IPS-18a (cell line): Measurements from ENCODE around the gene SASH1.

ENCODE experiments used
- H3K27ac ChIP-seq: one replicate; pipeline ENCODE4 v1.5.1; 2013; ENCODE audit warnings: low read length
- H3K27me3 ChIP-seq: one replicate; pipeline ENCODE4 v1.6.1; 2013; ENCODE audit warnings: mild to moderate bottlenecking, low read length; ENCODE audit not compliant: control insufficient read depth, insufficient read depth
- H3K36me3 ChIP-seq: one replicate; pipeline ENCODE4 v1.6.1; 2013; ENCODE audit warnings: low read depth, low read length; ENCODE audit not compliant: control insufficient read depth
- H3K4me1 ChIP-seq: one replicate; pipeline ENCODE4 v1.6.1; 2013; ENCODE audit warnings: low read depth, low read length; ENCODE audit not compliant: control insufficient read depth
- H3K4me3 ChIP-seq: one replicate; pipeline ENCODE4 v1.5.1; 2013; ENCODE audit warnings: low read length
- H3K9ac ChIP-seq: one replicate; pipeline ENCODE4 v1.6.1; 2013; ENCODE audit warnings: mild to moderate bottlenecking, low read length, moderate library complexity
- H3K9me3 ChIP-seq: one replicate; pipeline ENCODE4 v1.6.1; 2013; ENCODE audit warnings: low read depth, low read length; ENCODE audit not compliant: control insufficient read depth

SASH1 gene

DNA sequence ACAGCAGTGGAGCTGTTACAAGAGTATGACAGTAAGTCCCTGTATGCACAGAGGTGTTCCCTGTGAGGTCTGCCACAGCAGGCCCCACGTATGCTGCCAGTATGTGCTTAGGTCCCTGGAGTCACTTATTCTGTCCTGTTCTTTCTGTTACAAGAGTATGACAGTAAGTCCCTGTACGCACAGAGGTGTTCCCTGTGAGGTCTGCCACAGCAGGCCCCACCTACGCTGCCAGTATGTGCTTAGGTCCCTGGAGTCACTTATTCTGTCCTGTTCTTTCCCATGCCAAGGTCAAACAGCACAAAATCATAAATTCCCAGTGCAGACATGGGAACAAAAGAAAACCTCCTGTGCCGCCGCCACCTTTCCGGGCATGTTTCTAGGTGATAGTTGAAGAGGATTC lies 192.2 kb downstream of the SASH1 start:
- no peak overlapping the region for H3K9ac ChIP-seq
- H3K4me3 ChIP-seq, result no peak overlapping the region
- H3K4me1 ChIP-seq, result peaks cover 15% of the 10 kb centered on the region
- H3K27me3 ChIP-seq, result no peaks in the 10 kb centered on the region
- peaks cover 56% of the 10 kb centered on the region for H3K36me3 ChIP-seq
- H3K27ac ChIP-seq, result no peak overlapping the region
- no peaks in the 10 kb centered on the region for H3K9me3 ChIP-seq

GRCh38 chr6:148535381-148535780 lies 192.7 kb downstream of the SASH1 start:
- no peak overlapping the region for H3K9ac ChIP-seq
- no peak overlapping the region for H3K4me3 ChIP-seq
- H3K9me3 ChIP-seq, result no peaks in the 10 kb centered on the region
- H3K36me3 ChIP-seq, result peaks cover 58% of the 10 kb centered on the region
- H3K4me1 ChIP-seq, result peaks cover 11% of the 10 kb centered on the region
- no peaks in the 10 kb centered on the region for H3K27me3 ChIP-seq
- no peak overlapping the region for H3K27ac ChIP-seq

- no peaks in the 10 kb centered on the region for H3K9me3 ChIP-seq
- H3K4me1 ChIP-seq, result peaks cover 5% of the 10 kb centered on the region
- peaks cover 64% of the 10 kb centered on the region for H3K36me3 ChIP-seq
- H3K9ac ChIP-seq, result no peak overlapping the region
- no peak overlapping the region for H3K27ac ChIP-seq
- no peaks in the 10 kb centered on the region for H3K27me3 ChIP-seq
- no peak overlapping the region for H3K4me3 ChIP-seq
Observed at GRCh38 chr6:148535976-148536375, 193.3 kb downstream of the SASH1 start.

- Histone ChIP-seq H3K27ac (no peak overlapping the region), H3K27me3 (no peaks in the 10 kb centered on the region), H3K4me3 (no peak overlapping the region), H3K36me3 (peaks cover 70% of the 10 kb centered on the region), H3K4me1 (no peaks in the 10 kb centered on the region), H3K9ac (no peak overlapping the region), H3K9me3 (no peaks in the 10 kb centered on the region)
Observed at GRCh38 chr6:148538261-148539190, 195.9 kb downstream of the SASH1 start.

DNA sequence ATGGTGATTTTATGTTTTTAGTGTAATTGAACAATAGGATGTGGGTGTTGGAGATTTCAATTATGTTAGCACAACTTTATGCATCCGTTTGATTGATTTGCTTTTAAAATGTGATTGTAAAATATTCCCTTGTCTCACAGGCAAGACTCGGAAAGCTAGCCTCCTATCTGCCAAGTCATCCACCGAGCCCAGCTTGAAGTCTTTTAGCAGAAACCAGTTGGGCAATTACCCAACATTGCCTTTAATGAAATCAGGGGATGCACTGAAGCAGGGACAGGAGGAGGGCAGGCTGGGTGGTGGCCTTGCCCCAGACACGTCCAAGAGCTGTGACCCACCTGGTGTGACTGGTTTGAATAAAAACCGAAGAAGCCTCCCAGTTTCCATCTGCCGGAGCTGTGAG lies 200.9 kb downstream of the SASH1 start:
- Histone ChIP-seq H3K4me1 (no peaks in the 10 kb centered on the region), H3K9me3 (no peaks in the 10 kb centered on the region), H3K9ac (no peak overlapping the region), H3K4me3 (no peak overlapping the region), H3K27me3 (no peaks in the 10 kb centered on the region), H3K36me3 (peaks cover 73% of the 10 kb centered on the region), H3K27ac (no peak overlapping the region)

DNA sequence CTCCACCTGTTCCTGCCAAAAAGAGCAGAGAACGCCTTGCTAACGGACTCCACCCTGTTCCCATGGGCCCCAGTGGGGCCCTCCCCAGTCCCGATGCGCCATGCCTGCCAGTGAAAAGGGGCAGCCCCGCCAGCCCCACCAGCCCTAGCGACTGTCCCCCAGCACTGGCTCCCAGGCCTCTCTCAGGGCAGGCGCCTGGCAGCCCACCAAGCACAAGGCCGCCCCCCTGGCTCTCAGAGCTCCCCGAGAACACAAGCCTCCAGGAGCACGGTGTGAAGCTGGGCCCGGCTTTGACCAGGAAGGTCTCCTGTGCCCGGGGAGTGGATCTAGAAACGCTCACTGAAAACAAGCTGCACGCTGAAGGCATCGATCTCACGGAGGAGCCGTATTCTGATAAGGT lies 201.8 kb downstream of the SASH1 start:
- Histone ChIP-seq H3K36me3 (peaks cover 79% of the 10 kb centered on the region), H3K4me3 (no peak overlapping the region), H3K27ac (no peak overlapping the region), H3K9ac (no peak overlapping the region), H3K9me3 (no peaks in the 10 kb centered on the region), H3K27me3 (no peaks in the 10 kb centered on the region), H3K4me1 (no peaks in the 10 kb centered on the region)

DNA sequence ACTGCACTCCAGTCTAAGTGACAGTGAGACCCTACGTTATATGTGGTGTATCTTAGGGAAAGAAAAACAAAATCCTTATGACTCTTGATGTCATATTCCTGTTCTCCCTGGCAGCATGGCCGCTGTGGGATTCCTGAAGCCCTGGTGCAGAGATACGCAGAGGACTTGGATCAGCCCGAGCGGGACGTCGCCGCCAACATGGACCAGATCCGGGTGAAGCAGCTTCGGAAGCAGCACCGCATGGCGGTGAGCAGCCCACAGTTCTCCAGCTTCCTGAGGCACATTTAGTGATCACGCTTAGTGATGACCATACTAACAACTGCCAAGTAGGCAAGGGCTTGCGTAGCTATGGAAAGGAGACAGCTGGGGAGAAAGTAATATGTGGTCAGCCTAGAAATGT lies 203.3 kb downstream of the SASH1 start:
- no peak overlapping the region for H3K27ac ChIP-seq
- H3K9me3 ChIP-seq, result no peaks in the 10 kb centered on the region
- H3K36me3 ChIP-seq, result peaks cover 67% of the 10 kb centered on the region
- H3K9ac ChIP-seq, result no peak overlapping the region
- no peaks in the 10 kb centered on the region for H3K27me3 ChIP-seq
- peaks cover 6% of the 10 kb centered on the region for H3K4me1 ChIP-seq
- no peak overlapping the region for H3K4me3 ChIP-seq

DNA sequence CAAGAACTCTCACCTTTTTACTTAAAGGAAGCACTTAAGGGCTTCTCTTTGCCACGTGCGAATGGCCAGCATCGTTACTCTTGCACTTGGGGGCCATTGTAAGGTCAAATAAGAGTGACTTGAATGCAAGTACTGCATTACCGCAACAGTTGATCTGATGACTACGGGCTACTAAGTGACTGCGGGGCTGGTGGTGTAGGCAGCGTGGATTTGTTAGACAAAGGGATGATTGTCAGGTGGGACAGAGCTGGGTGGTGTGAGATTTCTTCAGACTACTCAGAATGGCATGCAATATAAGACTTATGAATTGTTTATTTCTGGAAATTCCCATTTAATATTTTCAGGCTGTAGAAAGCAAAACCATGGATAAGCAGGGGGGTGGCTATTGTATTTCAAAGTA lies 204.5 kb downstream of the SASH1 start:
- peaks cover 55% of the 10 kb centered on the region for H3K36me3 ChIP-seq
- H3K4me1 ChIP-seq, result peaks cover 6% of the 10 kb centered on the region
- H3K27ac ChIP-seq, result no peak overlapping the region

DNA sequence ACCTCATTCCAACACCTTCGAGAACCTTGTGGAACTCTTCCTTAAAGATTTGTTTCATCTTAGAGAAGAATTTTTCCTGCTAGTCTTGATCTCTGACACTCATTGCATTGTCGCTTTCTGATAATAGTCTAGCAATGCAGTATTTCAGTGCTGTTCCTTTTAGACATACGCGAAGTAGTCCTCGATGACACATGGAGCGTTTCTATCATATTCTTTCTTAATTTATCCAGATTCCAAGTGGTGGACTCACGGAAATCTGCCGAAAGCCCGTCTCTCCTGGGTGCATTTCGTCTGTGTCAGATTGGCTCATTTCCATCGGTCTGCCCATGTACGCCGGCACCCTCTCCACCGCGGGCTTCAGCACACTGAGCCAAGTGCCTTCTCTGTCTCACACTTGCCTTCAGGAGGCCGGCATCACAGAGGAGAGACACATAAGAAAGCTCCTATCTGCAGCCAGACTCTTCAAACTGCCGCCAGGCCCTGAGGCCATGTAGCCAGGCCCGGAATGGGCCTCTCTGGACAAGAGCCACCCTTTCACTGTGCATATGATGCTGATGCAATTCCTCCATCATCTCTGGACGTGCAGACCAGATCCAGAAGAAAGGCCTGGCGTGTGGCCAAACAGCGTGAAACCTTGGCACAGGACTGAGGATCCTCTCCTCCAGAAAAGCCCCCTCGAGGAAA lies 205.6 kb downstream of the SASH1 start:
- no peaks in the 10 kb centered on the region for H3K27me3 ChIP-seq

More for the DNA sequence above, 204.5 kb downstream of the SASH1 start:
- Histone ChIP-seq H3K9ac (no peak overlapping the region), H3K27me3 (no peaks in the 10 kb centered on the region), H3K9me3 (no peaks in the 10 kb centered on the region), H3K4me3 (no peak overlapping the region)

GRCh38 chr6:148548749-148549140 lies 206.1 kb downstream of the SASH1 start:
- Histone ChIP-seq H3K36me3 (peaks cover 43% of the 10 kb centered on the region), H3K4me1 (peaks cover 6% of the 10 kb centered on the region), H3K27ac (no peak overlapping the region), H3K4me3 (no peak overlapping the region), H3K27me3 (no peaks in the 10 kb centered on the region), H3K9ac (no peak overlapping the region), H3K9me3 (no peaks in the 10 kb centered on the region)

More for the DNA sequence above, 205.6 kb downstream of the SASH1 start:
- Histone ChIP-seq H3K27ac (no peak overlapping the region), H3K4me3 (no peak overlapping the region), H3K9ac (no peak overlapping the region), H3K9me3 (no peaks in the 10 kb centered on the region), H3K4me1 (peaks cover 6% of the 10 kb centered on the region), H3K36me3 (peaks cover 48% of the 10 kb centered on the region)

- H3K27ac ChIP-seq, result no peak overlapping the region
- H3K36me3 ChIP-seq, result peaks cover 26% of the 10 kb centered on the region
- H3K9ac ChIP-seq, result no peak overlapping the region
- no peaks in the 10 kb centered on the region for H3K27me3 ChIP-seq
- peaks cover 6% of the 10 kb centered on the region for H3K4me1 ChIP-seq
- no peaks in the 10 kb centered on the region for H3K9me3 ChIP-seq
- H3K4me3 ChIP-seq, result no peak overlapping the region
Observed at GRCh38 chr6:148550569-148550968, 207.9 kb downstream of the SASH1 start.
